CD4-positive, alpha-beta T cell (primary cell): ENCODE measurements around the gene CDC20. TPM values are rescaled to one million over a fixed set of nuclear protein-coding genes. Genes with fewer than 3 reads are reported as not detected.

Experiments used
- ATAC-seq: fragments of 200-7000 bp; cut with Tn5 transposase; one replicate; pipeline ENCODE4 v1.10.0; 2022; ENCODE audit warnings: mild to moderate bottlenecking; ENCODE audit not compliant: poor library complexity
- CTCF ChIA-PET: fragments of 350-600 bp; sonication (Branson Sonifier 250); formaldehyde crosslinking; loops from one replicate; lab custom pipeline; 2021; ENCODE audit warnings: antibody characterized with exemption, inconsistent platforms; lab: Charles Lee
- POLR2A ChIA-PET: fragments of 350-600 bp; sonication (Branson Sonifier 250); formaldehyde crosslinking; loops from one replicate; lab custom pipeline; 2021; ENCODE audit warnings: antibody characterized with exemption, inconsistent platforms; lab: Charles Lee
- DNase-seq, 14 experiments: peaks; one replicate each; pipeline ENCODE4 v3.0.0-alpha.2; 2013 to 2020; ENCODE audit warnings: mixed read lengths in 2 of 14
- H3K27ac ChIP-seq, 2 donors: one replicate each; pipeline versions ENCODE4 v1.5.1 to v1.7.0; 2013; ENCODE audit warnings: low read length in 2 of 2, low read depth in 1 of 2, mild to moderate bottlenecking in 1 of 2
- H3K27me3 ChIP-seq, 2 experiments: 1 replicate in 1 of 2; 2 replicates in 1 of 2; pipeline versions ENCODE4 v1.6.1 to v1.7.0; 2013; ENCODE audit warnings: low read length in 2 of 2, control low read depth in 1 of 2, mild to moderate bottlenecking in 1 of 2, moderate library complexity in 1 of 2; ENCODE audit not compliant: insufficient read depth in 2 of 2, control insufficient read depth in 1 of 2
- H3K36me3 ChIP-seq: one replicate; pipeline ENCODE4 v1.6.1; 2013; ENCODE audit warnings: low read length, control low read depth; ENCODE audit not compliant: insufficient read depth
- H3K4me1 ChIP-seq: one replicate; pipeline ENCODE4 v1.6.1; 2013; ENCODE audit warnings: low read length, control low read depth; ENCODE audit not compliant: insufficient read depth
- H3K4me3 ChIP-seq: one replicate; pipeline ENCODE4 v1.5.1; 2013; ENCODE audit warnings: mild to moderate bottlenecking, low read length, moderate library complexity
- H3K9me3 ChIP-seq, 2 experiments: 1 replicate in 1 of 2; 2 replicates in 1 of 2; pipeline versions ENCODE4 v1.6.1 to v1.7.0; 2013; ENCODE audit warnings: low read length in 2 of 2, mild to moderate bottlenecking in 2 of 2, control low read depth in 1 of 2, moderate library complexity in 1 of 2; ENCODE audit not compliant: control insufficient read depth in 1 of 2, insufficient read depth in 1 of 2
- H3K27ac Mint-ChIP-seq: one replicate; pipeline ENCODE4 v1.8.0; 2020; ENCODE audit warnings: mixed read lengths
- H3K27me3 Mint-ChIP-seq: one replicate; pipeline ENCODE4 v1.8.0; 2021; ENCODE audit warnings: mixed read lengths
- H3K36me3 Mint-ChIP-seq: one replicate; pipeline ENCODE4 v1.8.0; 2021; ENCODE audit warnings: low read depth, mixed read lengths
- H3K4me1 Mint-ChIP-seq: one replicate; pipeline ENCODE4 v1.8.0; 2021; ENCODE audit warnings: low read depth, mixed read lengths
- H3K4me3 Mint-ChIP-seq: one replicate; pipeline ENCODE4 v1.8.0; 2020; ENCODE audit warnings: mild to moderate bottlenecking, mixed read lengths
- H3K9me3 Mint-ChIP-seq: one replicate; pipeline ENCODE4 v1.8.0; 2020; ENCODE audit warnings: mixed read lengths
- CTCF ChIP-seq: fragments of 200-600 bp; IDR thresholded peaks from one replicate; pipeline ENCODE4 v1.8.0; 2022; ENCODE audit warnings: antibody characterized with exemption, mild to moderate bottlenecking
- intact Hi-C, 2 experiments: fragments of 100-400 bp; cut with DNase I in 1 of 2; cut with micrococcal nuclease in 1 of 2; formaldehyde crosslinking; loops; one replicate each; pipeline versions ENCODE4 v1.15.1 to v1.9.0; 2023 to 2025; cut with DNase I, micrococcal nuclease
- total RNA-seq, 174 experiments: library from RNA in 2 of 174; stranded (reverse) in 2 of 174; gene quantifications; one replicate each; pipeline ENCODE4 v1.2.3 and lab custom pipeline; 2021 to 2026

The CDC20 gene
- total RNA-seq, 2 experiments from 2014 or later = 1.1 to 1.8 TPM

- Histone ChIP-seq H3K4me3 (no peak overlapping the region), H3K9me3 (no peaks in the 10 kb centered on the region), H3K4me1 (no peaks in the 10 kb centered on the region), H3K36me3 (no peaks in the 10 kb centered on the region), H3K27me3 (no peaks in the 10 kb centered on the region), H3K27ac (no peak overlapping the region)
- no peak overlapping the region for H3K4me3 Mint-ChIP-seq
- DNase-seq = no peak
- no peaks in the 10 kb centered on the region for H3K9me3 Mint-ChIP-seq
- no peak for TF ChIP-seq CTCF
- H3K36me3 Mint-ChIP-seq = no peaks in the 10 kb centered on the region
- no peaks in the 10 kb centered on the region for H3K4me1 Mint-ChIP-seq
- ChIA-PET POLR2A (no interaction called here), CTCF (no interaction called here)
- no peaks in the 10 kb centered on the region for H3K27me3 Mint-ChIP-seq
- intact Hi-C loops = no loop called here
- no peak overlapping the region for H3K27ac Mint-ChIP-seq
- ATAC-seq = no peak
Measured at GRCh38 chr1:43316738-43317520, 41.9 kb upstream of the CDC20 start.

DNA sequence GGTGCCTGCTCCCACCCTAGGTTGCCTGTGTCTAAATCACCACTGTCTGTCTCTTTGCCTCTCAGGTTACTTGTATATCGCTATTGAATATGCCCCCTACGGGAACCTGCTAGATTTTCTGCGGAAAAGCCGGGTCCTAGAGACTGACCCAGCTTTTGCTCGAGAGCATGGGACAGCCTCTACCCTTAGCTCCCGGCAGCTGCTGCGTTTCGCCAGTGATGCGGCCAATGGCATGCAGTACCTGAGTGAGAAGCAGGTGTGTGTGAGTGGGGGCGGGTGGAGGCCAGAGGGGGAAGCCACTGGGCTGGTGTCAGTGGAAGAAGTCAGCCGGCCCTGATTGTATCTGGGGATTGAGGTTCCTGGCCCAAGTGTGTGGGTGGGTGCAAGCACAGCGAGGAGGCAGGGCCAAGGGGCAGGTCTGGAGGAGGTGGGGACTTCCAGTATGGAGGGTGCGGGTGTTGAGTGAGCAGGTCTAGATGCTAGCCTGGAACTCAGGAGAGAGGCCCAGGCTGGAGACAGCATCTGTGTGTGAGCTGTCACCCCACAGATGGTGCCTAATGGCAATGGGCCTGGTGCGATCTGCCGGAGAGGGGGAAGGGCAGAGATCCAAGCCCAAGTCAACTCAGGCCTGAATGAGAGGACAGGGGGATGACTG is 40.8 kb upstream of the CDC20 start:
- Mint-ChIP-seq H3K27me3 (no peaks in the 10 kb centered on the region), H3K36me3 (no peaks in the 10 kb centered on the region), H3K27ac (no peak overlapping the region), H3K4me3 (no peak overlapping the region), H3K4me1 (no peaks in the 10 kb centered on the region), H3K9me3 (no peaks in the 10 kb centered on the region)
- Histone ChIP-seq H3K9me3 (peaks cover 0 to 7% of the 10 kb centered on the region in 2 experiments), H3K4me1 (no peaks in the 10 kb centered on the region), H3K4me3 (no peak overlapping the region), H3K36me3 (no peaks in the 10 kb centered on the region), H3K27me3 (no peaks in the 10 kb centered on the region), H3K27ac (no peak overlapping the region)
- ChIA-PET CTCF (no interaction called here), POLR2A (no interaction called here)
- ATAC-seq = no peak
- no peak for TF ChIP-seq CTCF
- intact Hi-C loops = no loop called here
- DNase-seq = no peak

- no peaks in the 10 kb centered on the region for H3K4me1 Mint-ChIP-seq
- intact Hi-C loops = no loop called here
- DNase-seq (no peak), ATAC-seq (no peak)
- no peak overlapping the region for H3K27ac ChIP-seq
- H3K4me3 ChIP-seq = no peak overlapping the region
- H3K27ac Mint-ChIP-seq = no peak overlapping the region
- peaks cover 0 to 7% of the 10 kb centered on the region in 2 experiments for H3K9me3 ChIP-seq
- no peak overlapping the region for H3K4me3 Mint-ChIP-seq
- no peak for TF ChIP-seq CTCF
- no peaks in the 10 kb centered on the region for H3K36me3 Mint-ChIP-seq
- POLR2A ChIA-PET = no interaction called here
- CTCF ChIA-PET = no interaction called here
- H3K36me3 ChIP-seq = no peaks in the 10 kb centered on the region
- H3K27me3 Mint-ChIP-seq = no peaks in the 10 kb centered on the region
- no peaks in the 10 kb centered on the region for H3K4me1 ChIP-seq
- H3K9me3 Mint-ChIP-seq = no peaks in the 10 kb centered on the region
- H3K27me3 ChIP-seq = no peaks in the 10 kb centered on the region
Measured at GRCh38 chr1:43318831-43319230, 40.0 kb upstream of the CDC20 start.
